HG03039 (cell line): ENCODE results near the gene EMB.
"Not testable (repeated sequence)": the region's sequence is repeated elsewhere in the genome, so short reads cannot be mapped to it uniquely, and the experiment has no call there.

ENCODE experiments used
- ATAC-seq: cut with Tn5 transposase; IDR thresholded peaks from one replicate; pipeline ENCODE4 v1.9.1; 2021; ENCODE audit warnings: mild to moderate bottlenecking, moderate library complexity; ENCODE audit not compliant: unreplicated experiment

EMB gene

GRCh38 chr5:50423100-50423799 lies 17.8 kb downstream of the EMB start:
- not testable (repeated sequence) for ATAC-seq

- ATAC-seq = not testable (repeated sequence)
Measured at GRCh38 chr5:50421184-50421950, 19.7 kb downstream of the EMB start.

DNA sequence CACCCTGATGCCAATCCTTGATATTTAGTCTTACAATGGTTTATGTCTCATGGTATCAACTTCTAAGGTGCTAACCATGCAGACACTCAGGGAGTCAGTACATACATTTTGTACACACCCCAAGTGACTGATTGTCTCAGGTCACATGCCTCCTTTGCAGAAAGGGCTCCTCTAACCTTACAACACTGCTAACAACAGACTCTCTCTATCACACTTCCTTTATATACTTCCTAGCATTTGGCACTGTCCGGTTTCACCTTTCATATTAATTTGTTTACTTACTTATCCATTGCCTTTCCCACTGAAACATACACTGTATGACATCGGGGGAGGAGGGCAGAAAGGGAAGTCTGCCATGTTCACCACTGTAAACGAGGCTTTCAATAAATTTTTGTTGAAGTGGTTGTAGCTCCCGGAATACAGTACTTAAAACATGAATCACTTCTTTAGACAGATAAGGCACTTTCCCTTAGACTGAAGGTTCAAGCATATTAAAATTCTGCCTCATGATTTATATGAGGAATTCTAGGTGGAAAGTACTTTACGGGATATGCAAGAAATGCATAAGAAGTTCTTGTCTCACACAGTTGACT lies 20.6 kb downstream of the EMB start:
- ATAC-seq = no peak

DNA sequence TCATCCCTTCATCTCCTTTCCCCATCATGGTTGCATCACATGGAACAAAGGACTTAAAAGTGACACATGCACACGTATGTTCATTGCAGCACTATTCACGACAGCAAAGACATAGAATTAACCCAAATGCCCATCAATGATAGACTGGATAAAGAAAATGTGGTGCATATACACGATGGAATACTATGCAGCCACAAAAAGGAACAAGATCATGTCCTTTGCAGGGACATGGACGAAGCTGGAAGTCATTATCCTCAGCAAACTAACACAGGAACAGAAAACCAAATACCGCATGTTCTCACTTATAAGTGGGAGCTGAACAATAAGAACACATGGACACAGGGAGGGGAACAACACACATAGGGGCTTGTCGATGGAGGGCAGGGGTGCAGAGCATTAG lies 21.4 kb downstream of the EMB start:
- ATAC-seq = not testable (repeated sequence)

- ATAC-seq = not testable (repeated sequence)
Measured at GRCh38 chr5:50416637-50417036, 24.5 kb downstream of the EMB start.

DNA sequence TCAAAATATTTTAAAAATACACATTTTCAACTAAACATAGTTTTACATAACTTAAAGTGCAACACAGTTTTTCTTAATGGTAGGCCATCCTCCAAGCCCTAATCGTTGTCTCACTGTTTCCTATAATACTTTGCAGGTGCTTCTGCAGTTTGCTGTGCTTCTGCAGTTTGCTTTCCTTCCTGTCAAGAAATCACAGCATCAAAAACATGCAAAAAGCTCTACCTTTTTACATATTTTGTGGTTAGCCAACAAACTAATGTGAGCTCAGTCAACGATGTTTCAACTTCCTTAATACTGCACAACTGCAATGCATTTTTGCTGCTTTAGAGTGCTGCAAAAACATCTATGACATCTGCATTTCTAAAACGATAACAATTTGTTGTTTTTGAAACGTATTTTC lies 25.2 kb downstream of the EMB start:
- ATAC-seq = peak; percentile 77

DNA sequence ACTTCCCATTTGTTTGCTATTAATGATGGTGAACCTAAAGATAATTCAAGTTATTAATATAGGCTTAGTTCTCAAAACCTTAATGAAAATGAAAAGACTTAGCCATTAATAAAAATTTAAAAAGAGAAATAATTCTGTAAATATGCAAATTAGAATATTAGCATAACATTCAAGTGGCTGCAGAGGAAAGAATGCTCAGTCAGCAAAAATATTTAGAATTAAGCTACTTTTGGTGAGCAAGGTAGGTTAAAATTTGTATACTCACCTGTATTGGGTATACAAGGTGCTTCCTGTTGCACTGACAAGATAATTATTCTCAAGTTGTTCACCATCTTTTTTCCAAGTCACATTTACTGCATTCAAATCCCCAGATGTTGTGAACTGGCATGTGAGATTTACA lies 30.2 kb downstream of the EMB start:
- ATAC-seq = not testable (repeated sequence)

GRCh38 chr5:50406877-50407276 lies 34.2 kb downstream of the EMB start:
- ATAC-seq = no peak

- no peak for ATAC-seq
Measured at GRCh38 chr5:50401336-50401735, 39.8 kb downstream of the EMB start.

- not testable (repeated sequence) for ATAC-seq
Measured at GRCh38 chr5:50393925-50394609, 47.0 kb downstream of the EMB start.

GRCh38 chr5:50392289-50392688 lies 48.8 kb downstream of the EMB start:
- ATAC-seq = not testable (repeated sequence)

DNA sequence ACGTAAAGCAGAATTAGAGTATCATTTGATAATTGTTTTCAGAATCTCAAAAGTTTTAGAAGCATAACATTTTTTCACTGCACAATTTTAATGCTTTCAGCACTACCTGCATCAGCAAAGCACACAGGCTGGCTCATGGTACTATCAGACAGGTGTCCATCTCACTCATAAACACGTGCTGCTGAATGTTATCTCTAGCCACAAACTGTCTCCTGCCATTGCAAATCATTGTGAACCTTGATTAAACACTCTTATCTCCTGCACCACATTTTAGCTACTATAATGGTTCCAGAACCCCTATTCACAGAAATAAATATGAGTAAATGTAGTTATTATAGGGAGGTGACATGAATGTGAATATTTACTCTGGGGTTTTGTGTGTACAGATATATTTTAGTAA lies 56.7 kb downstream of the EMB start:
- ATAC-seq = not testable (repeated sequence)

- not testable (repeated sequence) for ATAC-seq
Measured at GRCh38 chr5:50376696-50377095, 64.4 kb downstream of the EMB start.

GRCh38 chr5:50369287-50370033 lies 71.6 kb downstream of the EMB start:
- ATAC-seq = not testable (repeated sequence)

DNA sequence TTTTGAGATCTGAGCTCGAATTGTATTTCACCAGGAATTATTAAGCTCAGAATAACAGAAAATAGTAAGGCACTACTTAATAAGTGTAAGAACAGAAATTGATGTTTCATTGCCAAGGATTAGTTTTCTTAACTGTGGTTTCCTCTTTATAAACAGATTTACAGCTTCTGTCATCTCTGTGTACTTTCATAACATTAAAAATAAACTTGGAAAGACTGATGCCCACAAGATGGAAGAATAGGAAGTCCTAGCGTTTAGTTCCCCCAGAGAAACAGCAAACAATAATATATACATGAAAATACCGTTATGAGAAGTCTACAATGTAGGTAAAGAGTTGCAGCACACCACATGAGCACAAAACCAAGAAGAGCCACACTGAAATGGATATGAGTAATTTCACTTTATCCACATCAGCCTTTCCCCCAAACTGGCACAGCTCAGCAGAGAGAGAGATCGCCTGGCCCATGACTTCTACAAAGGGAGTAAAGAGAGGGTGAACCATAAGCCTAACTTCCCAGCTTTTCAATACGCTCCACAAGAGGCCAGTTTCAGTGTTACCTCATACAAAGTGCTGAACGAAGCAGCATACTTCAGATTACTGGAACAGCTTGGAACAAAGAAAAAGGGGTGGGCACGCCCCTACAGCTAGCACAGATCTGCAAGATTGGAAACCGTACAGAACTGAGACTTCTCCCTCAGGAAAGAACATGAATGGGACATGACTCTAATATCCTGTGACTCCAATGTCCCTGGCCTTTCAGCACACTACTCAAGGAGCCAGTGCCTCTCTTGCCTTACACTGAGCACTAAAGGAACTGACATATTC lies 75.4 kb downstream of the EMB start:
- ATAC-seq = no peak

GRCh38 chr5:50364535-50365309 lies 76.4 kb downstream of the EMB start:
- ATAC-seq = not testable (repeated sequence)

- ATAC-seq = no peak
Measured at GRCh38 chr5:50359187-50359586, 81.9 kb downstream of the EMB start.

DNA sequence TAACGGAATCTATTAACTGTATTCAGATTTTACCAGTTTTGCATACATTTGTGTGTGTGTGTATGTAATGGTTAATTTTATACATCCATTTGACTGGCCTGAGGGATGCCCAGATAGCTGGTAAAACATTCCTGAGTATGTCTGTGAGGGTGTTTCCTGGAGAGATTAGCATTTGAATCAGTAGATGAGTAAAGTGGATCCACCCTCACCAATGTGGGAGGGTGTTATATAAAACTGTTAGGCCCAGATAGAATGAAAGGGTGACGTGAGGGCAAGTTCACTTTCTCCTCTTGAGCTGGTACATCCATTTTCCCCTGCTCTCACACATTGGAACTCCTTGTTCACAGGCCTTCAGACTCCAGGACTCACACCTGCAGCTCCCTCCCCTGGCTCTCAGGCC lies 88.7 kb downstream of the EMB start:
- no peak for ATAC-seq
